ENCODE data around the gene PPARA.

- TF ChIP-seq CTCF (IDR thresholded peaks at IDR 0.05) (no peak), EP300 (IDR thresholded peaks at IDR 0.05) (no peak), POLR2A (IDR thresholded peaks at IDR 0.05) (no peak)
Observed at GRCh38 chr22:46226577-46226976, 76.3 kb downstream of the PPARA start.
